ENCODE measurements around the gene HECW1.

The HECW1 gene

DNA sequence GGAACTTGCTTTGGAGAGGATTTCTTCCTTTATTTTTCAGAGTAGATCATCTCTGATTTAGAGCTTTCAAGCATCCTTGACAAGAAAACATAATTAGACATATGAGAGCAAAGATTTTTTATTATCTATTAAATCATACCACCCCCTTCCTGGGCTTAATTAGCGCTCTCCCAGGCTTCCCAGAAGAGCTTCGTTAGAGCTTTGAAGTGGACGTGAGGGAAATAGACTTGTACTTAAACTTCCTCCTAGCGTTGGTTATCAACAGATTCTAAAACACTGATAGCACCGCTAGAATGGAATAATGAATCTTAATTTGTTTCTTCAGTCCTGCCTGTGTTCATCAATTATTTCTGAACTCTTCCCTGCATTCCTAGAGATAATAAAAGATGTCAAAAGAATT, 296.5 kb downstream of the HECW1 start:
- Mint-ChIP-seq H3K27ac (no peak overlapping the region), H3K4me1 (peaks cover 7% of the 10 kb centered on the region), H3K36me3 (ENCODE audit: low read depth) (no peaks in the 10 kb centered on the region), H3K9me3 (no peaks in the 10 kb centered on the region), H3K27me3 (ENCODE audit: low read depth, poor library complexity) (peaks cover 3% of the 10 kb centered on the region), H3K4me3 (no peak overlapping the region)
- TF ChIP-seq CTCF (IDR thresholded peaks at IDR 0.05) = no peak
- no peak for DNase-seq

DNA sequence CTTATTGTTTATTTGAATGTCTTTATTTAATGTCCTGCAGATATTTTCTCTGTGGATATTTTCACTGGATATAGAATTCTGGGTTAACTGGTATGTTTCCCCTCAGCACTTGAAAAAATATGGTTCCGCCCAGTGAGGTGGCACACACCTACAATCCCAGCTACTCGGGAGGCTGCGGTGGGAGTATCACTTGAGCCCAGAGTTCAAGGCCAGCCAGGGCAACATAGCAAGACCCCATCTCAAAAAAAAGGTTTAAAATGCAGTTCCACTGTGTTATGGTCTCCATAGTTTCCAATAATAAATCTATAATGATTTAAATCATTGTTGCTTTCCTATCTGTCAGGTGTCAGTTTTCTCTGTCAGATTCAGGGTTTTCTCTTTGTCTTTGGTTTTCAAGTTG, 305.0 kb downstream of the HECW1 start:
- no peak for DNase-seq
- peaks cover under 1% of the 10 kb centered on the region for H3K4me1 Mint-ChIP-seq
- H3K27me3 Mint-ChIP-seq (ENCODE audit: low read depth, poor library complexity) = no peaks in the 10 kb centered on the region
- TF ChIP-seq CTCF (IDR thresholded peaks at IDR 0.05) = no peak
- no peak overlapping the region for H3K4me3 Mint-ChIP-seq
- peaks cover 28% of the 10 kb centered on the region for H3K9me3 Mint-ChIP-seq
- H3K36me3 Mint-ChIP-seq (ENCODE audit: low read depth) = peaks cover 8% of the 10 kb centered on the region
- no peak overlapping the region for H3K27ac Mint-ChIP-seq

DNA sequence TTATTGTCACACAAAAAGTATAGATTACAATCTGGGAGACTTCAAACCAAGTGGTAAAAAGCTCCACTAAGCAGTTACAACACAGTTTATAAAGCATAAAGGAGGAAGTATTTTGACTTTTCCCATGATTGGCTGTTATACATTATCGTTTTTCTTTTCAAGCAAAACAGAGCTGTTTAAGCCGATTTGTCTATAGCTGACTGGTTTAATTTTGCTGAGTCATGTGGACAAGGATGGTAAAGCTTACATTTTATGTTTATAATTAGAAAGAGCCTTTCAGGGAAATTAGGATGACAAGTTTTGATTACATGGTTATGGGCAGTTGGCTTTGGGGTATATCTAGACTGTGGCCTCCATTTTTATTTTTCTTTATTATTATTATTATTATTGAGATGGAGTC, 318.0 kb downstream of the HECW1 start:
- TF ChIP-seq CTCF (IDR thresholded peaks at IDR 0.05) = no peak
- H3K27ac Mint-ChIP-seq = no peak overlapping the region
- no peak for DNase-seq
- no peak overlapping the region for H3K4me3 Mint-ChIP-seq
- H3K9me3 Mint-ChIP-seq = no peaks in the 10 kb centered on the region
- no peaks in the 10 kb centered on the region for H3K36me3 Mint-ChIP-seq (ENCODE audit: low read depth)
- H3K27me3 Mint-ChIP-seq (ENCODE audit: low read depth, poor library complexity) = peaks cover 3% of the 10 kb centered on the region
- peaks cover 7% of the 10 kb centered on the region for H3K4me1 Mint-ChIP-seq

- no peak for DNase-seq
- Mint-ChIP-seq H3K4me3 (no peak overlapping the region), H3K27me3 (ENCODE audit: low read depth, poor library complexity) (peaks cover 3% of the 10 kb centered on the region), H3K9me3 (no peaks in the 10 kb centered on the region), H3K27ac (no peak overlapping the region), H3K4me1 (peaks cover 9% of the 10 kb centered on the region), H3K36me3 (ENCODE audit: low read depth) (no peaks in the 10 kb centered on the region)
- TF ChIP-seq CTCF (IDR thresholded peaks at IDR 0.05) = no peak
Observed at GRCh38 chr7:43431020-43431595, 318.7 kb downstream of the HECW1 start.

GRCh38 chr7:43433639-43434038, 321.2 kb downstream of the HECW1 start:
- no peaks in the 10 kb centered on the region for H3K36me3 Mint-ChIP-seq (ENCODE audit: low read depth)
- DNase-seq = no peak
- H3K27ac Mint-ChIP-seq = no peak overlapping the region
- no peak for TF ChIP-seq CTCF (IDR thresholded peaks at IDR 0.05)
- H3K27me3 Mint-ChIP-seq (ENCODE audit: low read depth, poor library complexity) = peaks cover 3% of the 10 kb centered on the region
- H3K9me3 Mint-ChIP-seq = no peaks in the 10 kb centered on the region
- no peak overlapping the region for H3K4me3 Mint-ChIP-seq
- peaks cover 24% of the 10 kb centered on the region for H3K4me1 Mint-ChIP-seq

DNA sequence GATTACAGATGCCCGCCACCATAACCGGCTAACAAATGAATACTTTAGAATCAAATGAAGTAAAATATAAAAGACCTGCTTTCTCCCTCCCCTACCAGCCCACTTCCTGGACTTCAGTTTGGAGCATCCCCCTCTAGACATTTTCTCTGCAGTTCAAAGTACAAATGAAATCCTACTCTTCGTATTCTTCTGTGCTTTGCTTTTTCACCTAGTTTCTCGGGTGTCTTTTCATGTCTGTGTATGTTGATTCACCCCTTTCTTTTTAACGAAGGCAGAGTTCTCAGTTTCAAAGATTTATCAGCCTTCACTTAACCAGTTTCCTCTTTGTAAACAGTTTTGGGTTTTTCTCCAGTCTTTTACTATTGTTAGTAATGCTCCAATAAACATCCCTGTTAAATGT, 324.6 kb downstream of the HECW1 start:
- Mint-ChIP-seq H3K4me3 (peak overlapping the region; percentile 21), H3K27me3 (ENCODE audit: low read depth, poor library complexity) (no peaks in the 10 kb centered on the region), H3K4me1 (peaks cover 17% of the 10 kb centered on the region), H3K27ac (peak overlapping the region; percentile 27), H3K9me3 (no peaks in the 10 kb centered on the region), H3K36me3 (ENCODE audit: low read depth) (no peaks in the 10 kb centered on the region)
- TF ChIP-seq CTCF (IDR thresholded peaks at IDR 0.05) = no peak
- no peak for DNase-seq
